Measurements from ENCODE around the gene RAD51B.

RAD51B gene

GRCh38 chr14:68482772-68483395 is 663.3 kb downstream of the RAD51B start:
- in situ Hi-C loops (cut with HindIII; ENCODE audit: low pct_ligation_motif_present, low sequenced_read_pairs): no loop called here
- Histone ChIP-seq H3K36me3 (replicated peaks) (no peaks in the 10 kb centered on the region), H3K27ac (no peak overlapping the region), H3K27me3 (replicated peaks) (no peaks in the 10 kb centered on the region), H3K4me3 (ENCODE audit: low read depth, low read length) (no peak overlapping the region)
- DNase-seq: no peak
- TF ChIP-seq CTCF (IDR thresholded peaks at IDR 0.05; ENCODE audit: low read depth, low read length, missing control alignments): no peak

- Histone ChIP-seq H3K27ac (no peak overlapping the region), H3K36me3 (replicated peaks) (no peaks in the 10 kb centered on the region), H3K4me3 (ENCODE audit: low read depth, low read length) (no peak overlapping the region), H3K27me3 (replicated peaks) (no peaks in the 10 kb centered on the region)
- TF ChIP-seq CTCF (IDR thresholded peaks at IDR 0.05; ENCODE audit: low read depth, low read length, missing control alignments): no peak
- in situ Hi-C loops (cut with HindIII; ENCODE audit: low pct_ligation_motif_present, low sequenced_read_pairs): no loop called here
- no peak for DNase-seq
These were observed 666.6 kb downstream of the RAD51B start for GRCh38 chr14:68486033-68486732.

- Histone ChIP-seq H3K27me3 (replicated peaks) (no peaks in the 10 kb centered on the region), H3K36me3 (replicated peaks) (no peaks in the 10 kb centered on the region), H3K27ac (no peak overlapping the region), H3K4me3 (ENCODE audit: low read depth, low read length) (no peak overlapping the region)
- in situ Hi-C loops (cut with HindIII; ENCODE audit: low pct_ligation_motif_present, low sequenced_read_pairs): no loop called here
- DNase-seq: no peak
- TF ChIP-seq CTCF (IDR thresholded peaks at IDR 0.05; ENCODE audit: low read depth, low read length, missing control alignments): no peak
These were observed 667.2 kb downstream of the RAD51B start for GRCh38 chr14:68486809-68487208.

GRCh38 chr14:68487805-68488590 is 668.4 kb downstream of the RAD51B start:
- Histone ChIP-seq H3K36me3 (replicated peaks) (no peaks in the 10 kb centered on the region), H3K27me3 (replicated peaks) (no peaks in the 10 kb centered on the region), H3K4me3 (ENCODE audit: low read depth, low read length) (no peak overlapping the region), H3K27ac (no peak overlapping the region)
- TF ChIP-seq CTCF (IDR thresholded peaks at IDR 0.05; ENCODE audit: low read depth, low read length, missing control alignments): no peak
- in situ Hi-C loops (cut with HindIII; ENCODE audit: low pct_ligation_motif_present, low sequenced_read_pairs): no loop called here
- peak; percentile 39 for DNase-seq

GRCh38 chr14:68491793-68492192 is 672.2 kb downstream of the RAD51B start:
- no peaks in the 10 kb centered on the region for H3K36me3 ChIP-seq (replicated peaks)
- no peak for TF ChIP-seq CTCF (IDR thresholded peaks at IDR 0.05; ENCODE audit: low read depth, low read length, missing control alignments)
- H3K27ac ChIP-seq: no peak overlapping the region
- H3K27me3 ChIP-seq (replicated peaks): no peaks in the 10 kb centered on the region
- H3K4me3 ChIP-seq (ENCODE audit: low read depth, low read length): no peak overlapping the region
- in situ Hi-C loops (cut with HindIII; ENCODE audit: low pct_ligation_motif_present, low sequenced_read_pairs): no loop called here
- no peak for DNase-seq
